CD4-positive, alpha-beta T cell (primary cell): ENCODE measurements around the gene BLOC1S4. TPM values are rescaled to one million over a fixed set of nuclear protein-coding genes. Genes with fewer than 3 reads are reported as not detected.

ENCODE experiments used
- ATAC-seq: fragments of 200-7000 bp; cut with Tn5 transposase; one replicate; pipeline ENCODE4 v1.10.0; 2022; ENCODE audit warnings: mild to moderate bottlenecking; ENCODE audit not compliant: poor library complexity
- CTCF ChIA-PET: fragments of 350-600 bp; sonication (Branson Sonifier 250); formaldehyde crosslinking; loops from one replicate; lab custom pipeline; 2021; ENCODE audit warnings: antibody characterized with exemption, inconsistent platforms; lab: Charles Lee
- POLR2A ChIA-PET: fragments of 350-600 bp; sonication (Branson Sonifier 250); formaldehyde crosslinking; loops from one replicate; lab custom pipeline; 2021; ENCODE audit warnings: antibody characterized with exemption, inconsistent platforms; lab: Charles Lee
- DNase-seq, 14 experiments: peaks; one replicate each; pipeline ENCODE4 v3.0.0-alpha.2; 2013 to 2020; ENCODE audit warnings: mixed read lengths in 2 of 14
- H3K27ac ChIP-seq, 2 donors: one replicate each; pipeline versions ENCODE4 v1.5.1 to v1.7.0; 2013; ENCODE audit warnings: low read length in 2 of 2, low read depth in 1 of 2, mild to moderate bottlenecking in 1 of 2
- H3K27me3 ChIP-seq, 2 experiments: 1 replicate in 1 of 2; 2 replicates in 1 of 2; pipeline versions ENCODE4 v1.6.1 to v1.7.0; 2013; ENCODE audit warnings: low read length in 2 of 2, control low read depth in 1 of 2, mild to moderate bottlenecking in 1 of 2, moderate library complexity in 1 of 2; ENCODE audit not compliant: insufficient read depth in 2 of 2, control insufficient read depth in 1 of 2
- H3K36me3 ChIP-seq: one replicate; pipeline ENCODE4 v1.6.1; 2013; ENCODE audit warnings: low read length, control low read depth; ENCODE audit not compliant: insufficient read depth
- H3K4me1 ChIP-seq: one replicate; pipeline ENCODE4 v1.6.1; 2013; ENCODE audit warnings: low read length, control low read depth; ENCODE audit not compliant: insufficient read depth
- H3K4me3 ChIP-seq: one replicate; pipeline ENCODE4 v1.5.1; 2013; ENCODE audit warnings: mild to moderate bottlenecking, low read length, moderate library complexity
- H3K9me3 ChIP-seq, 2 experiments: 1 replicate in 1 of 2; 2 replicates in 1 of 2; pipeline versions ENCODE4 v1.6.1 to v1.7.0; 2013; ENCODE audit warnings: low read length in 2 of 2, mild to moderate bottlenecking in 2 of 2, control low read depth in 1 of 2, moderate library complexity in 1 of 2; ENCODE audit not compliant: control insufficient read depth in 1 of 2, insufficient read depth in 1 of 2
- H3K27ac Mint-ChIP-seq: one replicate; pipeline ENCODE4 v1.8.0; 2020; ENCODE audit warnings: mixed read lengths
- H3K27me3 Mint-ChIP-seq: one replicate; pipeline ENCODE4 v1.8.0; 2021; ENCODE audit warnings: mixed read lengths
- H3K36me3 Mint-ChIP-seq: one replicate; pipeline ENCODE4 v1.8.0; 2021; ENCODE audit warnings: low read depth, mixed read lengths
- H3K4me1 Mint-ChIP-seq: one replicate; pipeline ENCODE4 v1.8.0; 2021; ENCODE audit warnings: low read depth, mixed read lengths
- H3K4me3 Mint-ChIP-seq: one replicate; pipeline ENCODE4 v1.8.0; 2020; ENCODE audit warnings: mild to moderate bottlenecking, mixed read lengths
- H3K9me3 Mint-ChIP-seq: one replicate; pipeline ENCODE4 v1.8.0; 2020; ENCODE audit warnings: mixed read lengths
- CTCF ChIP-seq: fragments of 200-600 bp; IDR thresholded peaks from one replicate; pipeline ENCODE4 v1.8.0; 2022; ENCODE audit warnings: antibody characterized with exemption, mild to moderate bottlenecking
- intact Hi-C, 2 experiments: fragments of 100-400 bp; cut with DNase I in 1 of 2; cut with micrococcal nuclease in 1 of 2; formaldehyde crosslinking; loops; one replicate each; pipeline versions ENCODE4 v1.15.1 to v1.9.0; 2023 to 2025; cut with DNase I, micrococcal nuclease
- total RNA-seq, 174 experiments: library from RNA in 2 of 174; stranded (reverse) in 2 of 174; gene quantifications; one replicate each; pipeline ENCODE4 v1.2.3 and lab custom pipeline; 2021 to 2026

The BLOC1S4 gene
- total RNA-seq, 2 experiments from 2014 or later: 24.6 to 27.6 TPM

- ChIA-PET CTCF (no interaction called here), POLR2A (interaction anchor here (1.2 to 2.3 kb wide), 2 partner anchors 35 to 77 kb away, joined by 3 to 8 read pairs; no protein-coding TSS in a partner anchor)
- TF ChIP-seq CTCF: no peak
- ATAC-seq (no peak), DNase-seq (peak in 1 of 14 experiments; percentile 15)
- no peaks in the 10 kb centered on the region for H3K9me3 Mint-ChIP-seq
- Histone ChIP-seq H3K36me3 (no peaks in the 10 kb centered on the region), H3K4me3 (peak overlapping the region; percentile 17), H3K27ac (no peak overlapping the region), H3K9me3 (no peaks in the 10 kb centered on the region), H3K27me3 (no peaks in the 10 kb centered on the region), H3K4me1 (peaks cover 6% of the 10 kb centered on the region)
- peak overlapping the region; percentile 68 for H3K4me3 Mint-ChIP-seq
- H3K36me3 Mint-ChIP-seq: no peaks in the 10 kb centered on the region
- no peaks in the 10 kb centered on the region for H3K27me3 Mint-ChIP-seq
- intact Hi-C loops: no loop called here
- H3K27ac Mint-ChIP-seq: no peak overlapping the region
- peaks cover 10% of the 10 kb centered on the region for H3K4me1 Mint-ChIP-seq
These were observed 35.9 kb downstream of the BLOC1S4 start for GRCh38 chr4:6751611-6752485.

DNA sequence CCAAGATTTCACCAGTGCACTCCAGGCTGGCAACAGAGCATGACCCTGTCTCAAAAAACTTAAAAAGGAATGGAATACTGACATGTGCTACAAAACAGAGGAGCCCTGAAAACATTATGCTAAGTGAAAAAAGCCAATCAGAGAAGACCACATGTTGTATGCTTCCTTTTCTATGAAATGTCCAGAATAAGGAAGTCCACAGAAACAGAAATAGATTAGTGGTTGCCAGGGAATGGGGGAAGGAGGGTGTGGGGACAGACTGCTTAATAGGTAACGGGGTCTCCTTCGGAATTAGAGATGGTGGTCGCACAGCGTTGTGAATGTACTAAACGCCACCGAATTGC, 36.5 kb downstream of the BLOC1S4 start:
- no peaks in the 10 kb centered on the region for H3K27me3 ChIP-seq
- ChIA-PET POLR2A (interaction anchor here (2.3 kb wide), 1 partner anchor 78 kb away, joined by 8 read pairs; no protein-coding TSS in a partner anchor), CTCF (no interaction called here)
- no peaks in the 10 kb centered on the region for H3K9me3 ChIP-seq
- DNase-seq (no peak), ATAC-seq (no peak)
- no peak overlapping the region for H3K27ac ChIP-seq
- H3K4me1 ChIP-seq: peaks cover 6% of the 10 kb centered on the region
- H3K36me3 ChIP-seq: no peaks in the 10 kb centered on the region
- peaks cover 10% of the 10 kb centered on the region for H3K4me1 Mint-ChIP-seq
- H3K9me3 Mint-ChIP-seq: no peaks in the 10 kb centered on the region
- TF ChIP-seq CTCF: no peak
- no peaks in the 10 kb centered on the region for H3K27me3 Mint-ChIP-seq
- intact Hi-C loops: no loop called here
- no peak overlapping the region for H3K4me3 ChIP-seq
- H3K4me3 Mint-ChIP-seq: no peak overlapping the region
- H3K36me3 Mint-ChIP-seq: no peaks in the 10 kb centered on the region
- no peak overlapping the region for H3K27ac Mint-ChIP-seq

DNA sequence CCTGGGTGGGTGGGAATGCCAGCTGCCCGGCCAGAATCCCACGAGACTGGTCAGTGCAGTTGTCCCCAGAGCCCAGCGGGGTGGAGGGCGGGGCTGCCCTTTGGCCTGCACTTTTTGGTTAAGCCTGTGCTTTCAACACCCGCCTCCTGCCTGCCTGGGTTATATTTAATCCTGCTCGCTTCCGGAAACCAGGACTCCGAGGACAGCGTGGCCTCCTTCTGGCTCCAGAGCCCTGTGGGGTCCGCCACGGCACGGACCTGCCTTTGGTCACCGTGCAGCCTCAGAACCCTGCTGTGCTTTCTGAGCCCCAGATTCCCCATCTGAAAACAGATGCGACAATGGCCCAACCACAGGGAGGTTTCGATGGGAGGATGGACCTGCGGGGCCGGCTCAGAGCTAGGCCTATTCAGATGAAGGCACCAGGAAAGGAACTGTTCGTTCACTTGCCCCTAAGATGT, 37.2 kb downstream of the BLOC1S4 start:
- H3K9me3 ChIP-seq: no peaks in the 10 kb centered on the region
- H3K27ac ChIP-seq: no peak overlapping the region
- no peaks in the 10 kb centered on the region for H3K27me3 ChIP-seq
- Mint-ChIP-seq H3K9me3 (no peaks in the 10 kb centered on the region), H3K27me3 (no peaks in the 10 kb centered on the region), H3K4me3 (no peak overlapping the region), H3K4me1 (peaks cover 10% of the 10 kb centered on the region), H3K36me3 (no peaks in the 10 kb centered on the region), H3K27ac (no peak overlapping the region)
- no peak for ATAC-seq
- peaks cover 6% of the 10 kb centered on the region for H3K4me1 ChIP-seq
- ChIA-PET CTCF (no interaction called here), POLR2A (no interaction called here)
- intact Hi-C loops: no loop called here
- no peak overlapping the region for H3K4me3 ChIP-seq
- no peak for TF ChIP-seq CTCF
- no peak for DNase-seq
- H3K36me3 ChIP-seq: no peaks in the 10 kb centered on the region
